Mononuclear cell (primary cell): ENCODE results near the gene LZIC. TPM values are rescaled to one million over a fixed set of nuclear protein-coding genes. Genes with fewer than 3 reads are reported as not detected.
"Not testable (repeated sequence)": the region's sequence is repeated elsewhere in the genome, so short reads cannot be mapped to it uniquely, and the experiment has no call there.

ENCODE experiments used
- H3K27me3 ChIP-seq: 2 replicates; pipeline ENCODE4 v1.6.0; 2011; ENCODE audit warnings: low read length, control low read depth; ENCODE audit not compliant: insufficient read depth
- H3K4me1 ChIP-seq: 2 replicates; pipeline ENCODE4 v1.5.1; 2011; ENCODE audit warnings: mild to moderate bottlenecking, low read length, control low read depth; ENCODE audit not compliant: insufficient read depth
- H3K4me3 ChIP-seq: 2 replicates; pipeline ENCODE4 v1.5.1; 2011; ENCODE audit warnings: mild to moderate bottlenecking, low read length, moderate library complexity
- H3K9me3 ChIP-seq: 2 replicates; pipeline ENCODE4 v1.5.1; 2011; ENCODE audit warnings: low read depth, mild to moderate bottlenecking, control low read depth, low read length
- total RNA-seq: library from RNA; depleted of rRNA; stranded (reverse); fragments of >200 nt; gene quantifications from one replicate; pipeline ENCODE4 v1.2.3, GENCODE V29; 2012

The LZIC gene
- total RNA-seq, 1 donor: 28.1 TPM

DNA sequence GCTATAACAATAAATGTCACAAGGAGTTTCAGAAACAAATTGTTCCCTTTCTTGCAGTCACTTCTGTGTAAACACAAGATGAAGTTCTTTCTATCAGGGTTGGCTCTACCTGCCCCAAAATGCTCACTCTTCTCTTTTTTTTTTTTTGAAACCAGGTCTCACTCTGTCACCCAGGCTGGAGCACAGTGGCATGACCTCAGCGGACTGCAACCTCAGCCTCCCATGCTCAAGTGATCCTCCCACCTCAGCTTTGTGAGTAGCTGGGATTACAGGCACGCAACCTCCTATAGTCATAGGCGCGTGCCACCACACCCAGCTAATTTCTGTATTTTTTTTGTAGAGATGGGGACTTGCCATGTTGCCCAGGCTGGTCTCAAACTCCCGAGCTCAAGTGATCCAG, 22.6 kb downstream of the LZIC start:
- H3K27me3 ChIP-seq: no peaks in the 10 kb centered on the region
- H3K4me1 ChIP-seq: no peaks in the 10 kb centered on the region
- H3K9me3 ChIP-seq: no peaks in the 10 kb centered on the region
- H3K4me3 ChIP-seq: no peak overlapping the region

DNA sequence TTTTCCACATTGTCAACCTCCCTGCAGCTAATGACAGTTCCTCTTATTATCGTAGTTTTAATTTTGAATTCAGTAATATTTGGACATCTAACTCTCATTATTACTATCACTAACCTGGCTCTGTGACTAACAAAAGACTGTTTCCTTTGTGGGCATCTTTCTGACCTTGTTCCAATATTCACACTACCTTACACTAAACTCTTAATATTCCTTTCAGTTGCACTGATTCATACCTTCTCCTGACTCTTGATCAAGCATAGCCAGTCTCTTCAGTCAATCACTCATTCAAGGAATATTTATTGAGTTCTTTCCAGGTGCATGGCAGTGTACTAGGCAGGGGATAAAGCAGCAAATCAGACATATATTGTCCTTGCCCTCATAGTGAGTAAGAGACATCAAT, 25.3 kb downstream of the LZIC start:
- no peaks in the 10 kb centered on the region for H3K27me3 ChIP-seq
- H3K4me3 ChIP-seq: no peak overlapping the region
- H3K4me1 ChIP-seq: no peaks in the 10 kb centered on the region
- H3K9me3 ChIP-seq: no peaks in the 10 kb centered on the region

DNA sequence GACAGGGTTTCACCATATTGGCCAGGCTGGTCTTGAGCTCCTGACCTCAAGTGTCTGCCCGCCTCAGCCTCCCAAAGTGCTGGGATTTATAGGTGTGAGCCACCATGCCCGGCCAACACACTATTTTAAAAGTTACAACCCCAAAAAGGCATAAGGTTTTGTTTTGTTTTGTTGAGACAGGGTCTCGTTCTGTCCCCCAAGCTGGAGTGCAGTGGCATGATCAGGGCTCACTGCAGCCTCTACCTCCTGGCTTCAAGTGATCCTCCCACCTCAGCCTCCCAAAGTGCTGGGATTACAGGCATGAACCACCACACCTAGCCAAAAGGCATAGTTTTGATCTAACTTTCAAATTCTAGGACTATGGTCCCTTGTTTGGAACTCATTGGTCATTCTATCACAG, 25.7 kb downstream of the LZIC start:
- H3K27me3 ChIP-seq, H3K9me3 ChIP-seq, H3K4me1 ChIP-seq, H3K4me3 ChIP-seq: not testable (repeated sequence)

DNA sequence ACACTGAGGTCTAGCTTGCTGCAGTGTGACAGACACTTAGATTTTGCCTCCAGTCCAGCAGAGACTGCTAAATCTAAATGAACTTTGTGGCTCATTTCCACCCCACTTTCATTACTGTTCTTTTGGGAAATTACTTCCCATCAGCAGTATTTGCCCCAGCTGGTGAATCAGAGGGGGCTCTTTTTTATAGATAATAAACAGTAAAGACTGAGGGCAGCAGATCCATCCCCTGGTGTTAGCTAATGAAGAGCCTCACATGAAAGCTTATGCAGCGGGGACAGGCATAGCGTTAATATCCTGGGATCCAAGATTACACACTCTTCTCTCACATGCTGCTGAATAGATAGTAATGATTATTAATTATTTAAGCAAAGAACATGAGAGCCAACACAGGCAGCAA, 26.7 kb downstream of the LZIC start:
- Histone ChIP-seq H3K27me3 (no peaks in the 10 kb centered on the region), H3K4me3 (no peak overlapping the region), H3K4me1 (peaks cover 7% of the 10 kb centered on the region), H3K9me3 (no peaks in the 10 kb centered on the region)

DNA sequence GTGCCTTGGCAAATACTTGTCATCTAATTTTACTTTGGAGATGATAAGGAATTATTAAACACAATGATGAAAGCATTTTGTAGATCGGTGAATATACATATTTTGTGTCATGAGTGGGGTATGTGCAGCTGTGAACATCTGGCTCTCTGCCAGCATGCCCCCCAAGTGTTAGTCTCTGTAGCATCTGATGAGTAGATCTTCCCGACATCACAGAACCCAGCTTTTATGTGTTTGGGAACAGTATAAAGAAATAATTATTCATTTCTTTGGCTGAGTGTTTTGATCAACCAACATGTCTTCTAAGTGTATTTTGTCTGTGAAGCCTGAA, 28.6 kb downstream of the LZIC start:
- Histone ChIP-seq H3K4me3 (no peak overlapping the region), H3K9me3 (no peaks in the 10 kb centered on the region), H3K4me1 (peaks cover 16% of the 10 kb centered on the region), H3K27me3 (no peaks in the 10 kb centered on the region)

DNA sequence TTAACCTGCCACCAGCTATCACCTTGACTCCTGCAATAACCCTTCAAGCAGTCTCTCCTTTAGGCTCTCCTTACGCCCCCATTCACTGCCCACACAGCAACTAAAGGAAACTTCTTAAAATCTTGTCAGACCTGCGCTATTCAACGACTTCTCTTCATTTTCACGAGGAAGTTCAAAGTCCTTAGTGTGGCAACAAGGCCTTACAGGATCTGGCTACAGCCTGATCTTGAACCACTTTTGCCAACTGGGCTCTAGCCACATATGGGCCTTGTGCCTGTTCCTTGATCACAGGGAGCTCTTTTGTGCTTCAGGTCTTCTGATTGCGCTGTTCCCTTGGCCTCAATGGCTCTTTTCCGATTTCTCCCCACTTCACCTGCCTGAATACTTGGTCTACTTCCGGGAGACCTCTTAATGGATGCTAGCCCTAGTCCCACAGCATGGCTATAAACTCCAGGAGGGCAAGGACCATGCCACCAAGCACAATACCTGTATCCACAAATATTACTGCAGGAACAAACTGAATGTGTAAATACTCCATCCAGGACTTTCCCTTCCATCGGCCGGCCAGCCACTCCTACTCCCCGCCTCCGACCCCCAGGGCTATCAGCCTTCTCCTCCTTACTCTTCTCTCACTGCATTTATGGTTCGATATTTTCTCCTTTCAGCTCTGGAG, 30.8 kb downstream of the LZIC start:
- Histone ChIP-seq H3K4me3 (no peak overlapping the region), H3K4me1 (peaks cover 30% of the 10 kb centered on the region), H3K27me3 (no peaks in the 10 kb centered on the region), H3K9me3 (no peaks in the 10 kb centered on the region)

DNA sequence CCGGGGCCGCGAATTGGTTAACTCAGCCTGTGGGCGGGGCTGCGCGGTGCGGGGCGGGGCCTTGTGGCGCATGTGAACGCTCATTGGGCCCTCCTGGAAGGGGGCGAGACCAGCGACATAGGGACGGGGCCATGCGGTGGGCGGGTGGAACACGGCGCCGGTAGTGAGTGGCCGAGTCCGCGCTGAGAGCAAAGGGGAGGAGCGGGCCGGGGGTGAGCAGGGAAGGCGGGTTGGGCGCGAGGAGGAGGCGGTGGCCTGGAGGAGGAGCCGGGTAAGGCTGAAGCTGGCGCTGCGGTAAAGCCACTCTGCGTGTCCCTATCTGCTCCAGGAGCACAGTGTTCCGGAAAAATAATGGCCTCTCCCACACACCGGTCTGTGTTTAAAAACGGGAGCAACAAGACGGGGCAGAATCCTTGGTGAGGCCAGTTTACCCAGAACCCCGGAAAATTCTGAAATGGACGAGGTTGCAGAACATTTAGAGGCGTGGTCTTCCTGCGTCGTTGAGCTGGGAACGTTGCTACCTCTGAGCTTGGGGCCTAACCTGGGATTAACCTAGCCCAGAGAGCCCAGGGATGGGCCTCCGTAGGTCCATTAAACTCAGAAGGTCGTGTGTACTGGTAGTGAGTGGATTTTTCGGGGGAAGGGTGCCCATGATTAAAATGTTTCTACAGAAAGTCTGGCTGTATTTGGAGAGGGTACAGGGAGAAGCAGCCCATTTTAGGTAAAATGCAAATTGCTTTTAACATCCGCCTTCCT, 32.6 kb downstream of the LZIC start:
- H3K27me3 ChIP-seq: no peaks in the 10 kb centered on the region
- peaks cover 31% of the 10 kb centered on the region for H3K4me1 ChIP-seq
- no peaks in the 10 kb centered on the region for H3K9me3 ChIP-seq
- H3K4me3 ChIP-seq: peak overlapping the region; percentile 82

DNA sequence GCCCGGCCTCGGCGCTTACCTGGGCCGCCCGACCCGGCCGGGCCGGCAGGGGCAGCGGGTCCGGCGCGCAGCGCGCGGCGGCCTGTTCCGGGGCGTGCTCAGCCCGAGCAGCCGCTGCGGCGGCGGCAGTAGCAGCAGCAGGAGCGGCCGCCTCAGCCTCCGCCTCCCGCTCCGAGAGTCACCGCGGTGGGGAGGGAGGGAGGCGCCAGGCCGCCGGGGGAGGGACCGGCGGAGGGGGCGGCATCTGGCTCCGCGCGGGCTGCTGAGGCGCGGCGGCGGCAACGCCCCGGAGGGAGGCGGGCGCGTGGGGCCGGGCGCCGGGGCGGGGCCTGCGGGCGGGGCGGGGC, 33.1 kb downstream of the LZIC start, which contains the start of gene CTNNBIP1:
Gene CTNNBIP1, minus strand, starts transcription at position 194 of the 347 bp plus-strand sequence. CDS start 38,205 bp downstream, outside the sequence.
- H3K4me1 ChIP-seq: peaks cover 31% of the 10 kb centered on the region
- peak within 1 kb of the TSS; percentile 82 for H3K4me3 ChIP-seq
- H3K9me3 ChIP-seq: no peaks in the 10 kb centered on the region
- H3K27me3 ChIP-seq: no peaks in the 10 kb centered on the region

DNA sequence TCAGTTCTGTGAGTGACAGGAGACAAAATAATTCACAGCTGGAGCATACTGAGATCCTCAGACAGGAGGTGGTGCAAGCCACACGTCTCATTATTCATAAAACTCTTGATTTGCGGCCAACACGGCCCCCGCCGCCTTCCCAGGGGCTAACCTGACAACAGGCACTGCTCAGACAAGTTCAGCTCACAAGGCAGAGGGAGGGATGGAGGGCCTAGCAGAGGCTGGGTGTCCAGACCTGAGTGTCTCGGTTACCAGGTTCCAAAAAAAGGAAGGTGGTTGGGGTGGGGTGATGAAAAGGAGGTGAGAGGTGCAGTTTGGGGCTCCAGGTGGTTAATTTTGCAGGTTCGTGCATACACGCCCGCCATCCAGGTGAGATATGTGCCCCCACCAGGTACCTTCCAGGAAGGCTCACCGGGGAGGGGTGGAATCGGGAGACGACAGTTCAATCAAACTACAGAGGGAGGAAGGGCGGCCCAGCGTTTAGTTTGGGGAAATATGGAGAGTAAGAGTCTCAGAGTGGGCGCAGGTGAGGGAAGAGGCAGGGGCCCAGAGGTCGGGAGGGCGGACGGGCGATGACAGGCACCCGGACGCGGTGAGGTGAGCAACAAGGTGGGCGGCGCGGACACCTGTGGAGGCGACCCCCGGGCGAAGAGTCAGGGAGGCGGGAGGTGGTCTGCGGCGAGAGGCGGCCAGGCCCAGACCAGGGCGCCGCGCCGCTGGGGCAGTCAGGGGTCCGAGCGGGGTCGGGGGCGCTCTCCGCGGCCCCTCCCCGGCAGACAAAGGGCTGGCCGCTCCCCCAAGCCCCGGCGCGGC, 33.8 kb downstream of the LZIC start:
- Histone ChIP-seq H3K4me3 (peak overlapping the region; percentile 55), H3K27me3 (no peaks in the 10 kb centered on the region), H3K4me1 (peaks cover 36% of the 10 kb centered on the region), H3K9me3 (no peaks in the 10 kb centered on the region)

DNA sequence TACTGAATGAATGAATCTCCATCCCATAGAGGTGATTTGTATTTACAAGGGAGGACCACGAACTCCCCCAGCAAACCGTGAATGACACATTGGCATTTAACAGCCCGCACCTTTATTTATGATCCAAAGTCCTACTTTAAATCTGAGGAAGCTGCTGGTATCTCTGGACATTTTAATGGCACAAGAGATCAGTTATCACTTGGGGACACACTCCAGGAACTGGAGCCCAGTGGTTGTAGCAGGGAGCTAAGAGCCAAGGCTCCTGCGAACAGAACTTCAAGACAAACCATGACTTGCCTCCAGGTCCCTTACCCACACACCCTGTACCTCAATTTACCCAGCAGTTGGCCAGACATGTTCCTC, 34.3 kb downstream of the LZIC start:
- H3K27me3 ChIP-seq: no peaks in the 10 kb centered on the region
- H3K4me1 ChIP-seq: peaks cover 38% of the 10 kb centered on the region
- H3K9me3 ChIP-seq: no peaks in the 10 kb centered on the region
- peak overlapping the region; percentile 55 for H3K4me3 ChIP-seq

DNA sequence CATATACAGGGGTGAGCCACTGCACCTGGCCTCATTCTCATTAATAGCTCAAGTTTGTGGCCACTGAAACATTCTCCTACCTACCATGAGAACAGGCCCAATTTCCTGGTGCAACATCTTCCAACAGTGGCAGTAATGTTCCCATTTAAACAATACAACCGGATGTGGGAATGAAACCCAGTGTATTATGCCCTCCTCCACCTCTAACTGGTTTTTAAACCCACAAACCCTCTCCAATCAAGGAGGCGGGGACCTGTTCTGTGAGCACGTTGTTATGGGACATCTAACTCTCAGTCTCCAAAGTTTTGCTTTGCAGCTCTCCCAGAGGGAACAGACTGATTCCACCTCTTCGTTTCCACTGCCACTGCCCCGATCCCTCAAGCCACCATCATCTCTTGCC, 35.8 kb downstream of the LZIC start:
- H3K4me1 ChIP-seq: peaks cover 37% of the 10 kb centered on the region
- no peaks in the 10 kb centered on the region for H3K27me3 ChIP-seq
- H3K4me3 ChIP-seq: no peak overlapping the region
- H3K9me3 ChIP-seq: no peaks in the 10 kb centered on the region

DNA sequence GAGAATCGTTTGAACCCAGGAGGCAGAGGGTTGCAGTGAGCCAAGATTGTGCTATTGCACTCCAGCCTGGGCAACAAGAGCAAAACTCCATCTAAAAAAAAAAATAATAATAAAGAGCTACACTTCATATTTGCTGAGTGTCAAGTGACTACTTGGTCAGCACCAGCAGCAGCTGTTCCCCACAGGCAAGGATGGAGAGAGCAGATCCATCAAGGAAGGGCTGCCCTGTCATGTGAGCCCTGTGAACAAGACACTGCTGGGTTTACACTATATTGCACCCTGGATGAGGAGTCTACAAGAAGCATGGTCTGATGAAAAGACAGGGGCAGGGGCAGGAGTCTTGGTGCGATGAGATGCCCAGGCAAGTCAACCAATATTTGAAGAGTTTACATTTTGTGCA, 36.7 kb downstream of the LZIC start:
- Histone ChIP-seq H3K4me3 (no peak overlapping the region), H3K4me1 (peaks cover 34% of the 10 kb centered on the region), H3K27me3 (no peaks in the 10 kb centered on the region), H3K9me3 (no peaks in the 10 kb centered on the region)

DNA sequence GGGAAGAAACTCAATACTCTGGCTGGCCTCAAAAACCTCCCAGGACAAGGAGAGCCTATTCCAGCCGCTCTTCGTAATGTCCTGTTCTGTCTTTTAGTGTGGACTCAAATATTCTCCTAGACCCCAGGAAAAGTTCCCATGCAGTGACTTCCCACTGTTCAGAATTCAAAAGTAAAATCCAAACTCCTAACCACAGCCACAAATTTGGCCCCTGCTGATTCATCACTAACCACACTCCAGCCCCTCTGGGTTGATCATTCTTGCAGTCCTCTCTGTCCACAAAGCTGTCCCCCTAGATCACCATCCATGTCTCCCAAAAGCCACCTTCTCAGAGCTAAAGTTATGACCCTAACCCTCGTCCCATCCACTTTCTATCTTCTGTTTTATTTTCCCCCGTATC, 38.2 kb downstream of the LZIC start:
- H3K4me3 ChIP-seq: no peak overlapping the region
- H3K27me3 ChIP-seq: no peaks in the 10 kb centered on the region
- H3K4me1 ChIP-seq: peaks cover 41% of the 10 kb centered on the region
- no peaks in the 10 kb centered on the region for H3K9me3 ChIP-seq

DNA sequence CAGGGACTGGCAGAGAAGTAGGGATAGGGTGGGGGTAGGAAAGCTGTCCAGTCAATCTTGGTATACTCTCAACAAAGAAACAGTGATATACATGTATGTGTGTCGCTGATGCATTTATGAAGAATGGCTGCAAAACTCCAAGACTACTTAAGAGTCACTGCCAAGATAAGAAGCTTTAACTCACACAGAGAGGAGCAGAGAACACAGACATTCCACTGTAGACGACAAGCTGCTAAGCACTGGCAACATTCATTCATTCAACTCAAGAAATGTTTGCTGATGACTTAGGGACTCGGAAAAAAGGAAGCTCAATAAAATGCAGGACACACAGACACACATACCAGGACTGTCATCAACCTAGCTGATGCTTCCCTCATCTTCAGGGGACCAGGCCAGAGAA, 38.6 kb downstream of the LZIC start:
- peaks cover 44% of the 10 kb centered on the region for H3K4me1 ChIP-seq
- no peaks in the 10 kb centered on the region for H3K27me3 ChIP-seq
- H3K9me3 ChIP-seq: no peaks in the 10 kb centered on the region
- H3K4me3 ChIP-seq: no peak overlapping the region

DNA sequence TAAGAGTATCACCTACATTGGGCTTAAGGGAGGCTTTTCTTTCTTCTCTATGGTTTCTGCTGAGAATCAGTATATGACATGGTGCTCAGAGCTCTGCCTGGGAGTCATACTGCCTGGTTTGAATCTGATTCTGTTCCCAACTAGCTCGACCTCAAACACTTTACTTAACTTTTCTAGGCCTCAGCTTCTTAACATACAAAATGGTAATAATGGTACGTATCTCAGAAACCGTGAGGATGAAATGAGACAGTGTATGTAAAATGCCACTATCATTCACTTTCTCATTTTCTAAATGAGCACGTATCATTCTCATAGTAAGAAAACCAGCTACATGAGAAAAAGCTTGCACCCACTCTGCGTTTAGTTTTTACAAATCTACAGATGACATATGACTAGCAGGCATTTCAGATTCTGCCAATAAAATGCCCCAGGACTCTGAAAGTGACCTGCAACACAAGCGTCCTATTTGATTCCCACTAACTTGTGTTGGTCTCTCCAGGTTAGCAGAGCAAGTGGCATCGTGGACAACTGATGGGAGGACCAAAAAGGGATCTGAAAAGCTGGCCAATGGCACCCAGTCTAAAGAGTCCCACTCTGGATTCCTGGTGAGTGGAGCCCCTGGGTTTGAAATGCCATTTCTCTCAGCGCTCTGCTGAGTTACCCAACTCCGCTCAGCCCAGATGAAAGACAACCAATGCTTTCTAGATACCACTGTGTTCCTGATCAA, 39.2 kb downstream of the LZIC start:
- no peaks in the 10 kb centered on the region for H3K27me3 ChIP-seq
- no peak overlapping the region for H3K4me3 ChIP-seq
- H3K4me1 ChIP-seq: peaks cover 44% of the 10 kb centered on the region
- no peaks in the 10 kb centered on the region for H3K9me3 ChIP-seq
